Cortex of kidney (tissue), 1 donor: ENCODE data around the gene KRTAP10-5.

Experiments
- DNase-seq: peaks from one replicate; lab custom pipeline; 2025; lab: John Stamatoyannopoulos, UW

KRTAP10-5 gene

GRCh38 chr21:44549525-44550211, 30.7 kb downstream of the KRTAP10-5 start:
- DNase-seq: no peak

GRCh38 chr21:44548922-44549321, 31.5 kb downstream of the KRTAP10-5 start:
- DNase-seq: no peak

- no peak for DNase-seq
These were observed 32.0 kb downstream of the KRTAP10-5 start for GRCh38 chr21:44548381-44548780.

GRCh38 chr21:44547656-44548331, 32.6 kb downstream of the KRTAP10-5 start:
- no peak for DNase-seq

- no peak for DNase-seq
These were observed 35.8 kb downstream of the KRTAP10-5 start for GRCh38 chr21:44544566-44544965.

GRCh38 chr21:44542716-44543115, 37.7 kb downstream of the KRTAP10-5 start:
- no peak for DNase-seq

GRCh38 chr21:44540741-44541288, 39.6 kb downstream of the KRTAP10-5 start:
- DNase-seq: no peak

- no peak for DNase-seq
These were observed 40.3 kb downstream of the KRTAP10-5 start, which contains the start of gene KRTAP10-1 for GRCh38 chr21:44539991-44540666. Gene KRTAP10-1 (minus strand): TSS chr21:44540195. CDS start chr21:44540150, 45 bp downstream.

- DNase-seq: no peak
These were observed 41.4 kb downstream of the KRTAP10-5 start for GRCh38 chr21:44539046-44539445.

- DNase-seq: no peak
These were observed 42.2 kb downstream of the KRTAP10-5 start for GRCh38 chr21:44537930-44538911.

GRCh38 chr21:44535963-44536362, 44.4 kb downstream of the KRTAP10-5 start:
- no peak for DNase-seq

GRCh38 chr21:44534688-44535087, 45.7 kb downstream of the KRTAP10-5 start:
- DNase-seq: no peak

- DNase-seq: no peak
These were observed 46.3 kb downstream of the KRTAP10-5 start for GRCh38 chr21:44533891-44534627.

GRCh38 chr21:44533121-44533890, 47.1 kb downstream of the KRTAP10-5 start:
- no peak for DNase-seq

- no peak for DNase-seq
These were observed 47.7 kb downstream of the KRTAP10-5 start for GRCh38 chr21:44532712-44533111.

GRCh38 chr21:44531606-44532564, 48.5 kb downstream of the KRTAP10-5 start:
- DNase-seq: no peak

GRCh38 chr21:44530903-44531605, 49.4 kb downstream of the KRTAP10-5 start:
- DNase-seq: no peak
